Stimulated activated CD4-positive, alpha-beta T cell treated with anti-CD3 and anti-CD28 coated beads, TNF-alpha, amount 100 ng/mL, for 4 hours (primary cell): ENCODE data around the gene FAM114A1.
"Not testable (repeated sequence)": the region's sequence is repeated elsewhere in the genome, so short reads cannot be mapped to it uniquely, and the experiment has no call there.

ENCODE experiments used
- DNase-seq, 3 experiments: peaks; one replicate each; pipeline ENCODE4 v3.0.0-alpha.2; 2020; ENCODE audit warnings: low read depth in 3 of 3

Gene FAM114A1

GRCh38 chr4:38967260-38968095, 99.9 kb downstream of the FAM114A1 start:
- no peak for DNase-seq

- no peak for DNase-seq
Measured at GRCh38 chr4:38968668-38969067, 101.1 kb downstream of the FAM114A1 start.

GRCh38 chr4:38976308-38976707, 108.7 kb downstream of the FAM114A1 start:
- no peak for DNase-seq

- no peak for DNase-seq
Measured at GRCh38 chr4:38979081-38979480, 111.5 kb downstream of the FAM114A1 start.

GRCh38 chr4:38979511-38980230, 112.1 kb downstream of the FAM114A1 start:
- no peak for DNase-seq

- no peak for DNase-seq
Measured at GRCh38 chr4:38980903-38981676, 113.5 kb downstream of the FAM114A1 start.

GRCh38 chr4:38982361-38983095, 114.9 kb downstream of the FAM114A1 start:
- DNase-seq: no peak

GRCh38 chr4:38983291-38983690, 115.7 kb downstream of the FAM114A1 start:
- DNase-seq: no peak

- DNase-seq: no peak
Measured at GRCh38 chr4:38983787-38984598, 116.4 kb downstream of the FAM114A1 start.

GRCh38 chr4:38985410-38986100, 117.9 kb downstream of the FAM114A1 start:
- DNase-seq: no peak

- no peak for DNase-seq
Measured at GRCh38 chr4:38987491-38987890, 119.9 kb downstream of the FAM114A1 start.

- not testable (repeated sequence) for DNase-seq
Measured at GRCh38 chr4:38988353-38988752, 120.7 kb downstream of the FAM114A1 start.

GRCh38 chr4:38989487-38989886, 121.9 kb downstream of the FAM114A1 start:
- DNase-seq: no peak

GRCh38 chr4:38990241-38990640, 122.6 kb downstream of the FAM114A1 start:
- DNase-seq: no peak

- no peak for DNase-seq
Measured at GRCh38 chr4:38993683-38994082, 126.1 kb downstream of the FAM114A1 start.

GRCh38 chr4:38994135-38994534, 126.5 kb downstream of the FAM114A1 start:
- DNase-seq: no peak
